ENCODE measurements around the gene WDR11.

Gene WDR11

GRCh38 chr10:120850911-120851865 is at the start of gene WDR11:
Gene WDR11 (plus strand): TSS chr10:120851362. CDS start chr10:120851421, 59 bp downstream.
- peak; percentile 51 to 61 (median 55) for DNase-seq (ENCODE audit: low read depth in 2 of 3, low spot score in 2 of 3)

GRCh38 chr10:120802935-120803334 is 48.2 kb upstream of the WDR11 start:
- DNase-seq (ENCODE audit: low read depth in 2 of 3, low spot score in 2 of 3): no peak

GRCh38 chr10:120803972-120804371 is 47.2 kb upstream of the WDR11 start:
- no peak for DNase-seq (ENCODE audit: low read depth in 2 of 3, low spot score in 2 of 3)

GRCh38 chr10:120805014-120805812 is 45.9 kb upstream of the WDR11 start:
- no peak for DNase-seq (ENCODE audit: low read depth in 2 of 3, low spot score in 2 of 3)

- no peak for DNase-seq (ENCODE audit: low read depth in 2 of 3, low spot score in 2 of 3)
Observed at GRCh38 chr10:120806081-120806480, 45.1 kb upstream of the WDR11 start.

GRCh38 chr10:120810298-120810697 is 40.9 kb upstream of the WDR11 start:
- DNase-seq (ENCODE audit: low read depth in 2 of 3, low spot score in 2 of 3): no peak

- no peak for DNase-seq (ENCODE audit: low read depth in 2 of 3, low spot score in 2 of 3)
Observed at GRCh38 chr10:120813085-120813484, 38.1 kb upstream of the WDR11 start.

- no peak for DNase-seq (ENCODE audit: low read depth in 2 of 3, low spot score in 2 of 3)
Observed at GRCh38 chr10:120818301-120818700, 32.9 kb upstream of the WDR11 start.

- no peak for DNase-seq (ENCODE audit: low read depth in 2 of 3, low spot score in 2 of 3)
Observed at GRCh38 chr10:120819366-120819765, 31.8 kb upstream of the WDR11 start.

GRCh38 chr10:120823266-120823665 is 27.9 kb upstream of the WDR11 start:
- DNase-seq (ENCODE audit: low read depth in 2 of 3, low spot score in 2 of 3): no peak

GRCh38 chr10:120824881-120825309 is 26.3 kb upstream of the WDR11 start:
- DNase-seq (ENCODE audit: low read depth in 2 of 3, low spot score in 2 of 3): no peak

GRCh38 chr10:120825878-120826769 is 25.0 kb upstream of the WDR11 start:
- no peak for DNase-seq (ENCODE audit: low read depth in 2 of 3, low spot score in 2 of 3)

- no peak for DNase-seq (ENCODE audit: low read depth in 2 of 3, low spot score in 2 of 3)
Observed at GRCh38 chr10:120827251-120827875, 23.8 kb upstream of the WDR11 start.

- no peak for DNase-seq (ENCODE audit: low read depth in 2 of 3, low spot score in 2 of 3)
Observed at GRCh38 chr10:120828763-120829319, 22.3 kb upstream of the WDR11 start.

- DNase-seq (ENCODE audit: low read depth in 2 of 3, low spot score in 2 of 3): no peak
Observed at GRCh38 chr10:120832106-120832505, 19.1 kb upstream of the WDR11 start.

- DNase-seq (ENCODE audit: low read depth in 2 of 3, low spot score in 2 of 3): no peak
Observed at GRCh38 chr10:120833222-120833928, 17.8 kb upstream of the WDR11 start.

- no peak for DNase-seq (ENCODE audit: low read depth in 2 of 3, low spot score in 2 of 3)
Observed at GRCh38 chr10:120835603-120836002, 15.6 kb upstream of the WDR11 start.

GRCh38 chr10:120838941-120839340 is 12.2 kb upstream of the WDR11 start:
- no peak for DNase-seq (ENCODE audit: low read depth in 2 of 3, low spot score in 2 of 3)

- DNase-seq (ENCODE audit: low read depth in 2 of 3, low spot score in 2 of 3): no peak
Observed at GRCh38 chr10:120841522-120842189, 9.5 kb upstream of the WDR11 start.
